ENCODE measurements around the gene DCTN3. TPM values are rescaled to one million over a fixed set of nuclear protein-coding genes. Genes with fewer than 3 reads are reported as not detected.

Gene DCTN3
- total and polyA plus RNA-seq, 2 of the 4 experiments (the other 2 are of a cell fraction) = 122 to 183 TPM

DNA sequence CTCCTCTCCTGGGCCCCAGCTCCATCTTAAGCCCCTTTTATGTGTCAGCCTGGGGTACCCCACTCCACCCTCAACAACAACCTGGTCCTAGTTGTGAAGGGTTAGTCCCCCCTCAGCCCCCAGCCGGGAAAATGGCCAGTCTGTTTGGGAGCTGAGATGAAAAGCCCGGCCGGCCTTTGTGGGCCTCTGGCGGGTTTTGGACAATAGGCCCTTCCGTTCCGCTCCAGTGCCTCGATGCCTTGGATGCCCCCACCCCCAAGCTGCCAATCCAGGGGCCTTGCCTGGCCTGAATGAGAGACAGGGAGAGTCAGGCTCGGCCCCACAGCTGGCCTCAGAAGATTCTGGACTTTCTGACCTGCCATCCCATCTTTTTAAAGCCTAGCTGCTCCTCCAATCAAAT lies 39.9 kb downstream of the DCTN3 start:
- BruUV-seq (replicated peaks) = no TSS peak
- Histone ChIP-seq H2AFZ (replicated peaks; ENCODE audit: low read length, poor library complexity) (no peak overlapping the region), H3K27ac (ENCODE audit: insufficient read depth, low read length) (no peak overlapping the region), H3K27me3 (ENCODE audit: control insufficient read depth, insufficient read depth, low read length) (peaks cover 91% of the 10 kb centered on the region), H4K8ac (ENCODE audit: low read depth in 2 of 2, low read length in 2 of 2) (no peak overlapping the region), H2BK15ac (ENCODE audit: low read depth, low read length) (no peak overlapping the region), H3K4me3 (ENCODE audit: insufficient read depth, low read depth, low read length) (no peak overlapping the region), H3K9me1 (ENCODE audit: insufficient read depth, low read length) (no peaks in the 10 kb centered on the region; the same call in 1 of the 2 replicates), H3K9ac (ENCODE audit: low read depth, low read length) (no peak overlapping the region), H3K56ac (ENCODE audit: extremely low read depth, insufficient read depth, low read length) (no peak overlapping the region), H3K18ac (ENCODE audit: low read depth, low read length) (no peak overlapping the region), H3K23ac (ENCODE audit: low read depth, low read length) (no peak overlapping the region), H4K5ac (ENCODE audit: low read depth, low read length) (no peak overlapping the region), H2BK5ac (ENCODE audit: low read depth, low read length, poor library complexity, severe bottlenecking) (no peak overlapping the region), H3K36me3 (ENCODE audit: control insufficient read depth, insufficient read depth, low read length) (no peaks in the 10 kb centered on the region), H3K4me2 (ENCODE audit: low read depth, low read length) (no peak overlapping the region), H2AK5ac (ENCODE audit: low read depth, low read length) (no peak overlapping the region), H3K14ac (replicated peaks; ENCODE audit: low read depth, low read length) (no peak overlapping the region), H3K4ac (ENCODE audit: low read depth, low read length) (no peak overlapping the region), H2BK120ac (ENCODE audit: low read depth, low read length) (no peak overlapping the region), H2AK9ac (replicated peaks; ENCODE audit: low read depth, low read length, poor library complexity) (no peak overlapping the region), H3K4me1 (ENCODE audit: control insufficient read depth, insufficient read depth, low read length) (no peaks in the 10 kb centered on the region), H4K91ac (ENCODE audit: insufficient read depth, low read depth, low read length) (no peak overlapping the region), H2BK20ac (ENCODE audit: low read depth, low read length) (no peak overlapping the region), H4K20me1 (ENCODE audit: insufficient read depth, low read length) (no peaks in the 10 kb centered on the region; the same call in 1 of the 2 replicates), H3K79me1 (ENCODE audit: low read depth in 1 of 2, low read length in 2 of 2) (no peaks in the 10 kb centered on the region), H3K9me3 (ENCODE audit: control insufficient read depth, insufficient read depth, low read length) (no peaks in the 10 kb centered on the region)
- WGBS, 2 experiments (ENCODE audit: extremely low coverage in 2 of 2, insufficient read length in 1 of 2) = 100% methylated on average over 2 of the region's 8 CpGs; no CpG with 5 or more reads in 1 of the 2 experiments
- ChIA-PET POLR2A (ENCODE audit: unreplicated experiment) (no interaction called here), CTCF (interaction anchor here (0.9 to 3.0 kb wide), 3 partner anchors 11 to 34 kb away, joined by 3 to 8 read pairs (median 3); no protein-coding TSS in a partner anchor)
- in situ Hi-C loops (cut with MboI; ENCODE audit: low sequenced_read_pairs) = no loop called here
- no peak for DNase-seq
- ATAC-seq (ENCODE audit: low read depth) = no peak
- dilution Hi-C loops (cut with HindIII; ENCODE audit: low sequenced_read_pairs, unreplicated experiment) = no loop called here
- intact Hi-C loops (cut with micrococcal nuclease) = no loop called here
- TF ChIP-seq RCOR1 (IDR thresholded peaks at IDR 0.05; ENCODE audit: insufficient replicate concordance, low read length) = no peak
- TF ChIP-seq BHLHE40 (IDR thresholded peaks at IDR 0.05; ENCODE audit: low read depth, low read length) = no peak
- TF ChIP-seq, protein P1, sequence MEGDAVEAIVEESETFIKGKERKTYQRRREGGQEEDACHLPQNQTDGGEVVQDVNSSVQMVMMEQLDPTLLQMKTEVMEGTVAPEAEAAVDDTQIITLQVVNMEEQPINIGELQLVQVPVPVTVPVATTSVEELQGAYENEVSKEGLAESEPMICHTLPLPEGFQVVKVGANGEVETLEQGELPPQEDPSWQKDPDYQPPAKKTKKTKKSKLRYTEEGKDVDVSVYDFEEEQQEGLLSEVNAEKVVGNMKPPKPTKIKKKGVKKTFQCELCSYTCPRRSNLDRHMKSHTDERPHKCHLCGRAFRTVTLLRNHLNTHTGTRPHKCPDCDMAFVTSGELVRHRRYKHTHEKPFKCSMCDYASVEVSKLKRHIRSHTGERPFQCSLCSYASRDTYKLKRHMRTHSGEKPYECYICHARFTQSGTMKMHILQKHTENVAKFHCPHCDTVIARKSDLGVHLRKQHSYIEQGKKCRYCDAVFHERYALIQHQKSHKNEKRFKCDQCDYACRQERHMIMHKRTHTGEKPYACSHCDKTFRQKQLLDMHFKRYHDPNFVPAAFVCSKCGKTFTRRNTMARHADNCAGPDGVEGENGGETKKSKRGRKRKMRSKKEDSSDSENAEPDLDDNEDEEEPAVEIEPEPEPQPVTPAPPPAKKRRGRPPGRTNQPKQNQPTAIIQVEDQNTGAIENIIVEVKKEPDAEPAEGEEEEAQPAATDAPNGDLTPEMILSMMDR (conservative IDR thresholded peaks at IDR 0.05; ENCODE audit: low read depth, low read length) = no peak
- no peak for TF ChIP-seq NFE2L2 (IDR thresholded peaks at IDR 0.05; ENCODE audit: low read depth, low read length)
- TF ChIP-seq ELK1 (IDR thresholded peaks at IDR 0.05; ENCODE audit: borderline replicate concordance, low read depth, low read length) = no peak

All from IMR-90 (cell line).